Middle frontal gyrus (tissue), 1 donor: ENCODE data around the gene AQP2.
"Not testable (repeated sequence)": the region's sequence is repeated elsewhere in the genome, so short reads cannot be mapped to it uniquely, and the experiment has no call there.

Experiments used
- DNase-seq: peaks from one replicate; pipeline ENCODE4 v3.0.0-alpha.2; 2015; ENCODE audit warnings: low spot score; ENCODE audit errors: extremely low spot score

The AQP2 gene

DNA sequence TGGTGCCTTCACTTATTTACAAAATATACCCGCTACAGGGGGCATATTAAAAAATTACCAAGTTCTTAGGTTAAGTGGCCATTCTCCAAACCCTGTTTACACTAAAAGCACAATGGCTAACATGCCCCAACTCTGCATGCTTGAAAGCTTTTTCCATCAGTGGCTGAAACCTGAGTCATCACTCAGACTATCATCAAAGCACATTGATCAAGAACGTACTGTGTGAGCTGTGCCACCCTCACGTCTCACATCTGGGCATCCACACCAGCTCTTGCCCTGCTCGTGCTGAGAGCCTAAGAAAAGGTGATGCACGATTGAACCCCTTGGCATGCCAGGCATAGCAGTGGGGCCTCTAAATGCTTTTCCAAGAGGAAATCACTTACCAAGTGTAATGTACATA lies 35.4 kb downstream of the AQP2 start:
- DNase-seq = no peak

DNA sequence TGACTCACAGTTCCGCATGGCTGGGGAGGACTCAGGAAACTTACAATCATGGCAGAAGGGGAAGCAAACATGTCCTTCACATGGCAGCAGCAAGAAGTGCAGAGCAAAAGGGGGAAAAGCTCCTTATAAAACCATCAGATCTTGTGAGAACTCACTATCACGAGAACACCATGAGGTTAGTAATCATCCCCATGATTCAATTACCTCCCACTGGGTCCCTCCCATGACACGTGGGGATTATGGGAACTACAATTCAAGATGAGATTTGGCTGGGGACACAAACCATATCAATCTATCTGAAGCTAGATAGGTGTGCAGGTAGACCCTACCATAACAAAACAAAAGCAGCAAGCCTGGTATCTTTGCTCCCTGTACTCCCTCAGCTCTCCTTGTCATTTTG lies 35.9 kb downstream of the AQP2 start:
- DNase-seq = not testable (repeated sequence)

DNA sequence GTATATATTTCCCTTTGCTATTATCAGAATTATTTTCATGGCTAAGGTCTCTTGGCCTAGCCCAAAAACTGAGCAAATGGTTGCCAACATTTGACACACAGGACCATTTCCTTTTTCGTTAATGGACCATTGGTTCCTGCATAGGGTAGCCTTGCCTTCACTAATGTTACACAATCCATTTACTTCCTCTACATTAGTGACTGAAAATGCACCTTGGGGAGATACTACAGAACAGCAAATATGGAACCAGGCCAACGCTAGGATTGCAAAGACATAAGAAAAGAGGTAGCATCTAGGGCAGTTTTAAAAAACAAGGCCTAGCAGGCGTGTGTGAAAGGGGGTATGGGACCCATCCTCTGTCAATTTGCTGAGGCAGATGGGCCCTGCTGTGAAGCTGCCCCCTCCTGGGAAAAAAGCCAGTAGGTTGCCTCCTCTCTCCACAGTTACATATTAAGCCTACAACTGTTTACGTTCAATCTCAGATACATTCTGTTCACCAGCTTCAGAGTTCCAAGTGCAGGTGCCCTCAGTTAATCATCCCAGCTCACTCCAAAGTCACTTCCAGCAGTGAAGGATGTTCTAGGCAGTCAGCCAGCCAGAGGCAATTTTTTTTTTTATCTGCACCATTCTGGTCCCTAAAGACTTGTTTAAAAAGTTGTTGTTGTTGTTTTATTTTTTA lies 37.2 kb downstream of the AQP2 start:
- DNase-seq = no peak

DNA sequence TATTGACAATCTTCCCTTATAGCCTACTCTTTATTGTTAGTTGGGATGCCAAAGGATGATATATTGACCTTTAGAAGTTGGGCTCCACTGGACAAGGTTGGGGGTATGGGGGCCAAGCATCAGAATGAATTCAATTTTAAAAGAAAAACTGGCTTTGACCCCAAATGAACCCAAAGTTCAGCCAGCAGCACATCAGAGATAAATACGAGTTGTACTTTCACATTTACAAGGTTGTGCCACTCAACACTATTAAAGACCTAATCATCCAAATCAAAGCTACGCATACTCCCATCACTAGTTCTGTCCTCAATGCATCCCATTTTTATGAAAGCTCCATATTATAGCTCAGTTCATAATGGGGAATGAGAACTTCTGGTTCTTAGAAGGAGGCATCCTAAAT lies 38.9 kb downstream of the AQP2 start:
- not testable (repeated sequence) for DNase-seq

DNA sequence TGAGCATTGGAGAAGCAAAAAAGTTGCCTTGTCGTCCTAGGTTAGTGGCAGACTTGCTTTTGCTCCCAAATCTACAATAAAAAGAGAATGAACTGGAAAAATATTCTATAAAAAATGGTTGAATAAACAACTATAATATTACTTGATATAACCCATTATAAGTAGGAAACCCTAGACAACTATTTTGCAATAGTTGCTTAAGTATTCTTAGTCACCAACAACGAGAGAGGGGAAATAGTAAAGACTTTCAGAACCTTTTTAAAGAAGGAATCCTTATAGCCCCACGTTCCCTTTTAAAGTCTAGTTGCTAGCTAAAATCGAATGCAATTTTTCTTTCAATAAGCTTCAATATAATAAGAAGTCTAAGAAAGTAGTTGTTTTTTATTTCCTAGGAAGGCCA lies 39.7 kb downstream of the AQP2 start:
- no peak for DNase-seq

DNA sequence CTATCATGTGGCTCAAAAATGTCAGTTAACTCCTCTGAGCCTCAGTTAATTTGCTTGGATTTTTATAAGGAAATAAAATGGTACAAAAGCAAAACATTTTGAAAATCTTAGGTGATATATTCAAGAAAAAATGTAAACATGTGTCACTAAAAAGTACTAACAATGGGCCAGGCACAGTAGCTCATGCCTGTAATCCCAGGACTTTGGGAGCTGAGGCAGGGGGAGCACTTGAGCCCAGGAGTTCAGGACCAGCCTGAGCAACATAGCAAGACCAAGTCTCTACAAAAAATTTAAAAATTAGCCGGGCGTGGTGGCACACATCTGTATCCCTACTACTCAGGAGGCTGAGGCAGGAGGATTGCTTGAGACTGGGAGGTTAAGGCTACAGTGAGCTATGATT lies 47.9 kb downstream of the AQP2 start:
- DNase-seq = no peak

DNA sequence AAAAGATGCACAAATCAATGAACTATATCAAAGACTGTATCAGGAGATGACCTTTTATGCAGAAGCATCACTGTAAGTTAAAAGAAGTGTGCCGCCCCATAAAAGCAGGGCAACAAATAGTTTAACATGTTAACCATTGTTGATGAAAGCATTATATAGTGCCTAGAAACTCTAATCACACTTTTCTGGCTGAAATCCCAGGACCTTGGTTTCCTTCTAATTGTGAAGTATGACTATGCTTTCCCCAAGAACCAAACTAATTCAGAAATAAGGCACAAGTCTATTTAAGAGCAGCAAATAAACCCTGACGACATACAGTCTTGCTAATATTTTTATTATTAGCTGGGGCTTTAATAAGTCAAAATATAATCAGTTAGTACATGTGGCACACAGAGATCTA lies 53.1 kb downstream of the AQP2 start:
- no peak for DNase-seq

DNA sequence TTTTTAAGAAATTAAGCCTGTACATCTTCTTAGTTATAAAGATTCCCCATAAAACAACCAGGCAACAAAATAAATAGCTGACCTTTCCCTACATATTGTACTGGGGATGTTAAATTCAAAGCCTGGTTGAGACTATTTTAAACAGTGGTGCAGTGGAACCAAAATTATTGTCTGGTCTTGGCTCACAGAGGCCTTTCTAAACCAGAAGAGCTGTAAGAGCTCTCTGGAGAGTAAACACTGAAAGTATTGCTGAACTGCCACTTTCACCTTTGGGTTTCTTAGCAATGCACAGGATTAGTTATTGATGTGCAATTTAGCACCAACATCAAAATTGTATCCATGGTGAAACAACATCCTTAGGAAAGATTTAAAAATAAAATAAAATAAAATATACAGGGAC lies 54.2 kb downstream of the AQP2 start:
- no peak for DNase-seq

DNA sequence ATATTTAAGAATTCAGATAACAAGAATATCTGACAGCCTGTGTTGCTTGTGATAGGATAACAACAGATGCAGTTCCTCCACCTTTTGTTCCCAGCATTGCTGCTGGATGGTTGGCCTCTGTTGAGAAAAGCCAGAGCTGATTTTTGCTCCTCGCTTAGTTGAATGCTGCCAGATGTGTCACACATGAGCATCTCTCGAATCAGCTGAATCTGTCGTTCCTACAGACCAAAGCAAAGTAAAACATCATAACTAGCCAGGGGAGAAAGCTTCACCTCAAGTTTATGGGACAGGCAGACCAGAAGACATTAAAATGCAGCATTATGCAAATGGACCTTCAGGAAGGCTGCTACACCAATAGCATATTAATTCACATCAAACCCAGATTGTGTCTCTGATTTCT lies 54.6 kb downstream of the AQP2 start:
- no peak for DNase-seq

DNA sequence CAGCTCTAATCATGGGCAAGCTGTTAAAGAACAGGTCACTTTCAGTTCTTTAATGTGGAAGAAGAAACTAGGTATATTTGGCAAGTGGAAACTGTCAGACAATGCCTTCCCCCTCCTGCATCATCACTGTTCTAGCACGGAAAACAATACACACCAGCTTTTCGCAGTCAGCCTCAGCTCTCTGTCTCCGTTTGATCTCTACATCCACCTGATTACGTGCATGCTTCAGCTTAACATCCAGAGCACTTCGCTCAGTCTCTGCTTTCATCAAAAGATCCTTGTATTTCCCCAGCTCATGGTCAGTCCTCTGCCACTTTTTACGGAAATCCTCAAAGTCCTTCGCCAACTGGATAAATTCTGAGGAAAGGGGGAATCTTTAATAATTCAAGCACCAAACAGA lies 55.7 kb downstream of the AQP2 start:
- DNase-seq = no peak

DNA sequence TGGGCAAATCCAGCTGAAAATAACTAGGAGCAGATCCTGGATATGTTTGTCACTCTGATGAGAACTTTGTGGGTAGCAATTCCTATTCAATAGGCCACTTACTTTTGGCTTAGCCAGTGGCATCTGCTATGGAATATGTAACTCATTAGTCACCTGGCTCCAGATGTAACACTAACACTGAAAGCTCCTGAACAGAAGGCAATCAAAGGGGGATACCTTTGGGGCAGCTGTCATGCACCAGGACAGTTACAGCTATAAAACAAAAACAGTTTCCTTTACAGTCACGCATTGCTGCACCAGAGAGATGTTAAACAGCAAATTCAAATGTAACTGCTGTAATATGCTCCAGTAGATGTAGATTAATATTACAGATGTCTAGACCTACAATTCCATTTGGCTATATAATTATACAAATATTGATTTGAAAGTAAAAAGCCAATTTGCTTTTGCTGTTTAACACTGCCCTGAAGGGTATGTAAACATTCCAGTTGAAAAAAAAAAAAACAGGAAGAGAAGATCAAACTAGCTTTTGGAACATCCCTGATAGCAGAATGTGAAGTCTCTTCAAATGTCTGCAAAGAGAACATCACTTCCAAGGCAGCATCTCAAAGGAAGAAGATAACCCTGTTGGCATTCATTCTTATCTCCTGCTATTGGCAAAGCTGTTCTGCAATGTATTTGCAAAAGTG lies 56.4 kb downstream of the AQP2 start:
- DNase-seq = no peak
